ENCODE data around the gene OR1Q1.
"Not testable (repeated sequence)": the region's sequence is repeated elsewhere in the genome, so short reads cannot be mapped to it uniquely, and the experiment has no call there.

The OR1Q1 gene

GRCh38 chr9:122614362-122614761, at the start of gene OR1Q1:
TSS of gene OR1Q1 (plus strand) at chr9:122614738. CDS start at chr9:122614738, 0 bp downstream.
- DNase-seq: no peak

- DNase-seq: no peak
Observed at GRCh38 chr9:122567901-122568300, 46.6 kb upstream of the OR1Q1 start.

GRCh38 chr9:122572456-122572855, 42.1 kb upstream of the OR1Q1 start:
- DNase-seq: no peak

GRCh38 chr9:122579874-122580273, 34.7 kb upstream of the OR1Q1 start:
- DNase-seq: no peak

- DNase-seq: no peak
Observed at GRCh38 chr9:122580360-122580759, 34.2 kb upstream of the OR1Q1 start.

- DNase-seq: not testable (repeated sequence)
Observed at GRCh38 chr9:122583284-122583683, 31.3 kb upstream of the OR1Q1 start, which contains the start of gene OR1L8. TSS of gene OR1L8 (minus strand) at chr9:122583384. CDS start at chr9:122568477, 14,907 bp downstream.

GRCh38 chr9:122605691-122606090, 8.8 kb upstream of the OR1Q1 start:
- no peak for DNase-seq

- DNase-seq: no peak
Observed at GRCh38 chr9:122606587-122606986, 8.0 kb upstream of the OR1Q1 start.

- no peak for DNase-seq
Observed at GRCh38 chr9:122609804-122610203, 4.7 kb upstream of the OR1Q1 start.

GRCh38 chr9:122619996-122620395, 5.5 kb downstream of the OR1Q1 start:
- DNase-seq: no peak

GRCh38 chr9:122642226-122642625, 27.7 kb downstream of the OR1Q1 start:
- no peak for DNase-seq

GRCh38 chr9:122656378-122656777, 41.8 kb downstream of the OR1Q1 start:
- no peak for DNase-seq

- DNase-seq: no peak
Observed at GRCh38 chr9:122657527-122657926, 43.0 kb downstream of the OR1Q1 start, which contains the start of gene OR1B1. TSS of gene OR1B1 (minus strand) at chr9:122657627.

- no peak for DNase-seq
Observed at GRCh38 chr9:122661416-122661815, 46.9 kb downstream of the OR1Q1 start, which contains the start of gene OR1L1. TSS of gene OR1L1 (plus strand) at chr9:122661716. CDS start at chr9:122661716, 0 bp downstream.
